Stimulated activated CD4-positive, alpha-beta T cell treated with anti-CD3 and anti-CD28 coated beads, Interleukin-4, amount 100 ng/mL, for 48 hours (primary cell): ENCODE data around the gene CERS3.
"Not testable (repeated sequence)": the region's sequence is repeated elsewhere in the genome, so short reads cannot be mapped to it uniquely, and the experiment has no call there.

Source experiments
- DNase-seq, 2 donors: peaks; one replicate each; pipeline ENCODE4 v3.0.0-alpha.2; 2020; ENCODE audit warnings: low read depth in 2 of 2

Gene CERS3

GRCh38 chr15:100464888-100465287, 63.9 kb downstream of the CERS3 start:
- DNase-seq, result no peak

GRCh38 chr15:100464256-100464655, 64.5 kb downstream of the CERS3 start:
- DNase-seq, result no peak

- DNase-seq, result no peak
These were observed 65.2 kb downstream of the CERS3 start for GRCh38 chr15:100463515-100463914.

GRCh38 chr15:100461049-100461448, 67.7 kb downstream of the CERS3 start:
- no peak for DNase-seq

GRCh38 chr15:100457201-100457600, 71.5 kb downstream of the CERS3 start:
- no peak for DNase-seq

GRCh38 chr15:100454148-100454547, 74.6 kb downstream of the CERS3 start:
- DNase-seq, result no peak

- no peak for DNase-seq
These were observed 80.3 kb downstream of the CERS3 start for GRCh38 chr15:100448481-100448880.

- not testable (repeated sequence) for DNase-seq
These were observed 87.7 kb downstream of the CERS3 start for GRCh38 chr15:100441063-100441462.

- DNase-seq, result no peak
These were observed 89.2 kb downstream of the CERS3 start for GRCh38 chr15:100439514-100439913.

GRCh38 chr15:100438570-100438969, 90.2 kb downstream of the CERS3 start:
- DNase-seq, result peak; percentile 2 to 20

GRCh38 chr15:100437261-100437660, 91.5 kb downstream of the CERS3 start:
- DNase-seq, result no peak

GRCh38 chr15:100434561-100434960, 94.2 kb downstream of the CERS3 start:
- DNase-seq, result no peak

GRCh38 chr15:100434038-100434437, 94.7 kb downstream of the CERS3 start:
- DNase-seq, result no peak

- DNase-seq, result no peak
These were observed 95.4 kb downstream of the CERS3 start for GRCh38 chr15:100433304-100433703.

GRCh38 chr15:100430411-100430810, 98.3 kb downstream of the CERS3 start:
- DNase-seq, result no peak

- DNase-seq, result no peak
These were observed 99.5 kb downstream of the CERS3 start for GRCh38 chr15:100429116-100429728.

- DNase-seq, result no peak
These were observed 101.8 kb downstream of the CERS3 start for GRCh38 chr15:100426937-100427336.

GRCh38 chr15:100405179-100405578, 123.6 kb downstream of the CERS3 start:
- no peak for DNase-seq

GRCh38 chr15:100400996-100401395, 127.8 kb downstream of the CERS3 start:
- DNase-seq, result no peak

GRCh38 chr15:100394736-100395440, 133.9 kb downstream of the CERS3 start:
- no peak for DNase-seq

- no peak for DNase-seq
These were observed 135.7 kb downstream of the CERS3 start for GRCh38 chr15:100393008-100393407.

GRCh38 chr15:100385300-100386050, 143.3 kb downstream of the CERS3 start:
- DNase-seq, result no peak

GRCh38 chr15:100384108-100384410, 144.7 kb downstream of the CERS3 start:
- DNase-seq, result no peak
